ENCODE results near the gene POLE2. TPM values are rescaled to one million over a fixed set of nuclear protein-coding genes. Genes with fewer than 3 reads are reported as not detected.
"Not testable (repeated sequence)": the region's sequence is repeated elsewhere in the genome, so short reads cannot be mapped to it uniquely, and the experiment has no call there.

POLE2 gene
- total RNA-seq, 1 donor from 2014 or later, result 4.1 TPM

- H3K4me3 Mint-ChIP-seq (ENCODE audit: unreplicated experiment), result peak within 1 kb of the TSS; percentile 98
- no peaks in the 10 kb centered on the region for H3K9me3 Mint-ChIP-seq (ENCODE audit: unreplicated experiment)
- H3K27ac Mint-ChIP-seq (ENCODE audit: unreplicated experiment), result peak within 1 kb of the TSS; percentile 98
- no peaks in the 10 kb centered on the region for H3K27me3 Mint-ChIP-seq (ENCODE audit: unreplicated experiment)
- peak; percentile 99 for DNase-seq (ENCODE audit: extremely low spot score, unreplicated experiment)
- H3K4me1 Mint-ChIP-seq (ENCODE audit: unreplicated experiment), result peaks cover 51% of the 10 kb centered on the region
- peaks cover 20% of the 10 kb centered on the region for H3K36me3 Mint-ChIP-seq (ENCODE audit: unreplicated experiment)
- peak; percentile 51 for TF ChIP-seq CTCF (IDR thresholded peaks at IDR 0.05)
These were observed 67.6 kb downstream of the POLE2 start, which contains the start of the genes MGAT2 and RPL36AL for GRCh38 chr14:49620182-49621113. MGAT2 (plus strand) TSS chr14:49620799; CDS start chr14:49621269, 470 bp downstream. RPL36AL (minus strand) TSS chr14:49620626; CDS start chr14:49619104, 1,522 bp downstream.

GRCh38 chr14:49619730-49620129 lies 68.3 kb downstream of the POLE2 start:
- Mint-ChIP-seq H3K27ac (ENCODE audit: unreplicated experiment) (peak overlapping the region; percentile 98), H3K4me1 (ENCODE audit: unreplicated experiment) (peaks cover 48% of the 10 kb centered on the region), H3K36me3 (ENCODE audit: unreplicated experiment) (peaks cover 17% of the 10 kb centered on the region), H3K4me3 (ENCODE audit: unreplicated experiment) (peak overlapping the region; percentile 98), H3K27me3 (ENCODE audit: unreplicated experiment) (no peaks in the 10 kb centered on the region), H3K9me3 (ENCODE audit: unreplicated experiment) (no peaks in the 10 kb centered on the region)
- TF ChIP-seq CTCF (IDR thresholded peaks at IDR 0.05), result no peak
- DNase-seq (ENCODE audit: extremely low spot score, unreplicated experiment), result no peak

- Mint-ChIP-seq H3K36me3 (ENCODE audit: unreplicated experiment) (peaks cover 17% of the 10 kb centered on the region), H3K27ac (ENCODE audit: unreplicated experiment) (peak overlapping the region; percentile 98), H3K4me1 (ENCODE audit: unreplicated experiment) (peaks cover 46% of the 10 kb centered on the region), H3K4me3 (ENCODE audit: unreplicated experiment) (peak overlapping the region; percentile 98)
- peak; percentile 48 for DNase-seq (ENCODE audit: extremely low spot score, unreplicated experiment)
- H3K27me3 Mint-ChIP-seq (ENCODE audit: unreplicated experiment); H3K9me3 Mint-ChIP-seq (ENCODE audit: unreplicated experiment): not testable (repeated sequence)
These were observed 68.7 kb downstream of the POLE2 start for GRCh38 chr14:49619273-49619672.

- peak overlapping the region; percentile 36 for H3K4me3 Mint-ChIP-seq (ENCODE audit: unreplicated experiment)
- no peaks in the 10 kb centered on the region for H3K27me3 Mint-ChIP-seq (ENCODE audit: unreplicated experiment)
- H3K27ac Mint-ChIP-seq (ENCODE audit: unreplicated experiment), result peak overlapping the region; percentile 42
- H3K4me1 Mint-ChIP-seq (ENCODE audit: unreplicated experiment), result peaks cover 33% of the 10 kb centered on the region
- H3K36me3 Mint-ChIP-seq (ENCODE audit: unreplicated experiment), result peaks cover 15% of the 10 kb centered on the region
- no peaks in the 10 kb centered on the region for H3K9me3 Mint-ChIP-seq (ENCODE audit: unreplicated experiment)
- TF ChIP-seq CTCF (IDR thresholded peaks at IDR 0.05), result no peak
- no peak for DNase-seq (ENCODE audit: extremely low spot score, unreplicated experiment)
These were observed 70.0 kb downstream of the POLE2 start for GRCh38 chr14:49617852-49618519.

- no peak for TF ChIP-seq CTCF (IDR thresholded peaks at IDR 0.05)
- Mint-ChIP-seq H3K36me3 (ENCODE audit: unreplicated experiment) (peaks cover 13% of the 10 kb centered on the region), H3K4me3 (ENCODE audit: unreplicated experiment) (no peak overlapping the region), H3K27me3 (ENCODE audit: unreplicated experiment) (no peaks in the 10 kb centered on the region), H3K27ac (ENCODE audit: unreplicated experiment) (no peak overlapping the region), H3K4me1 (ENCODE audit: unreplicated experiment) (peaks cover 20% of the 10 kb centered on the region), H3K9me3 (ENCODE audit: unreplicated experiment) (no peaks in the 10 kb centered on the region)
- DNase-seq (ENCODE audit: extremely low spot score, unreplicated experiment), result no peak
These were observed 72.2 kb downstream of the POLE2 start for GRCh38 chr14:49615776-49616175.

All from osteocyte (in vitro differentiated cells).